Uterus (tissue), 2 donors: ENCODE measurements around the gene SFXN5.

Source experiments
- CTCF ChIP-seq, 4 experiments: fragments of 200-600 bp in 2 of 4; fragments of 450-650 bp in 2 of 4; sonication (generic) in 2 of 4; IDR thresholded peaks; one replicate each; pipeline ENCODE4 v1.5.1; 2016 to 2019; ENCODE audit warnings: antibody characterized with exemption in 4 of 4, mild to moderate bottlenecking in 2 of 4, moderate library complexity in 1 of 4
- POLR2A ChIP-seq, 2 donors: fragments of 450-650 bp; IDR thresholded peaks; one replicate each; pipeline ENCODE4 v1.6.1; 2016; ENCODE audit warnings: antibody characterized with exemption in 2 of 2, mild to moderate bottlenecking in 1 of 2, moderate library complexity in 1 of 2

GRCh38 chr2:73071360-73072128, at the start of gene SFXN5:
- peak in 1 of 2 donors; percentile 27 for TF ChIP-seq POLR2A (IDR thresholded peaks at IDR 0.05)
- TF ChIP-seq CTCF (IDR thresholded peaks at IDR 0.05): peak in 3 of 4 experiments; percentile 6 to 20 (median 15)
